HEK293 (cell line): ENCODE data around the gene FAM171A2.

ENCODE experiments used
- CTCF ChIA-PET: fragments of 350-600 bp; formaldehyde crosslinking; extraction: SDS; loops from one replicate; lab custom pipeline; 2021; ENCODE audit warnings: antibody characterized with exemption; lab: Yijun Ruan, JAX
- POLR2A ChIA-PET: fragments of 300-600 bp; formaldehyde crosslinking; extraction: SDS; loops from one replicate; lab custom pipeline; 2020; ENCODE audit warnings: antibody characterized with exemption, inconsistent platforms; lab: Yijun Ruan, JAX
- H3K27ac ChIP-seq: fragments of 200-500 bp; sonication (Bioruptor generic); 2 replicates; pipeline ENCODE4 v1.5.1; 2014; ENCODE audit warnings: low read depth, low read length, control low read depth, inconsistent platforms; ENCODE audit errors: extremely low read depth
- H3K36me3 ChIP-seq, 2 experiments: fragments of 200-500 bp in 1 of 2; sonication (Bioruptor generic) in 1 of 2; 1 replicate in 1 of 2; 2 replicates in 1 of 2; pipeline ENCODE4 v1.5.1; 2014 to 2017; ENCODE audit warnings: inconsistent platforms in 2 of 2, low read length in 2 of 2; ENCODE audit not compliant: control insufficient read depth in 2 of 2, insufficient read depth in 1 of 2
- H3K4me1 ChIP-seq: fragments of 200-500 bp; sonication (Bioruptor generic); 2 replicates; pipeline ENCODE4 v1.5.1; 2014; ENCODE audit warnings: mild to moderate bottlenecking, low read length, inconsistent platforms; ENCODE audit not compliant: control insufficient read depth, insufficient read depth
- H3K4me3 ChIP-seq: 2 replicates; pipeline ENCODE4 v1.5.1; 2011; ENCODE audit warnings: low read depth, mild to moderate bottlenecking, control low read depth, low read length, moderate library complexity
- H3K9me3 ChIP-seq: fragments of 200-500 bp; sonication (Bioruptor generic); 2 replicates; pipeline ENCODE4 v1.5.1; 2014; ENCODE audit warnings: low read depth, low read length, inconsistent platforms; ENCODE audit not compliant: control insufficient read depth, insufficient read depth
- GFI1B ChIP-seq: fragments of 450-650 bp; formaldehyde crosslinking; IDR thresholded peaks from 2 replicates; pipeline ENCODE4 v1.5.1; 2016; ENCODE audit warnings: missing biosample characterization, missing genetic modification characterization
- HIC1 ChIP-seq: fragments of 450-650 bp; formaldehyde crosslinking; IDR thresholded peaks from 2 replicates; pipeline ENCODE4 v1.5.1; 2016; ENCODE audit warnings: missing biosample characterization, missing genetic modification characterization
- HOXC10 ChIP-seq: sonication (generic); formaldehyde crosslinking; IDR thresholded peaks from 2 replicates; pipeline ENCODE4 v1.8.1; 2023; ENCODE audit warnings: mild to moderate bottlenecking, missing genetic modification reagents
- MZF1 ChIP-seq: fragments of 450-650 bp; formaldehyde crosslinking; IDR thresholded peaks from 2 replicates; pipeline ENCODE4 v1.5.1; 2017; ENCODE audit warnings: missing biosample characterization, missing genetic modification characterization, borderline replicate concordance
- PATZ1 ChIP-seq: fragments of 450-650 bp; formaldehyde crosslinking; IDR thresholded peaks from 2 replicates; pipeline ENCODE4 v1.5.1; 2016; ENCODE audit warnings: missing biosample characterization, missing genetic modification characterization
- SCRT2 ChIP-seq: fragments of 450-650 bp; formaldehyde crosslinking; IDR thresholded peaks from 2 replicates; pipeline ENCODE4 v1.5.1; 2016; ENCODE audit warnings: missing biosample characterization, missing genetic modification characterization
- ZFP3 ChIP-seq: fragments of 450-650 bp; formaldehyde crosslinking; IDR thresholded peaks from 2 replicates; pipeline ENCODE4 v1.5.1; 2016; ENCODE audit warnings: low read depth, missing biosample characterization, missing genetic modification characterization
- ZFP41 ChIP-seq: fragments of 450-650 bp; formaldehyde crosslinking; IDR thresholded peaks from 2 replicates; pipeline ENCODE4 v1.5.1; 2016; ENCODE audit warnings: missing biosample characterization, missing genetic modification characterization, borderline replicate concordance
- ZNF114 ChIP-seq: fragments of 450-650 bp; formaldehyde crosslinking; IDR thresholded peaks from 2 replicates; pipeline ENCODE4 v1.5.0; 2017; ENCODE audit warnings: missing biosample characterization, missing genetic modification characterization
- ZNF157 ChIP-seq: fragments of 450-650 bp; formaldehyde crosslinking; IDR thresholded peaks from 2 replicates; pipeline ENCODE4 v1.5.1; 2016; ENCODE audit warnings: missing biosample characterization, missing genetic modification characterization
- ZNF596 ChIP-seq: fragments of 450-650 bp; IDR thresholded peaks from 2 replicates; pipeline ENCODE4 v1.5.0; 2018; ENCODE audit warnings: missing biosample characterization, mild to moderate bottlenecking, missing genetic modification characterization, moderate library complexity
- ZNF776 ChIP-seq: fragments of 450-650 bp; formaldehyde crosslinking; IDR thresholded peaks from 2 replicates; pipeline ENCODE4 v1.5.0; 2017; ENCODE audit warnings: missing biosample characterization, missing genetic modification characterization, borderline replicate concordance
- ZNF785 ChIP-seq: fragments of 450-650 bp; formaldehyde crosslinking; IDR thresholded peaks from 2 replicates; pipeline ENCODE4 v1.5.1; 2016; ENCODE audit warnings: missing biosample characterization, missing genetic modification characterization
- ZNF792 ChIP-seq: fragments of 450-650 bp; formaldehyde crosslinking; IDR thresholded peaks from 2 replicates; pipeline ENCODE4 v1.5.1; 2016; ENCODE audit warnings: missing biosample characterization, missing genetic modification characterization
- ZSCAN30 ChIP-seq: fragments of 450-650 bp; IDR thresholded peaks from 2 replicates; pipeline ENCODE4 v1.5.1; 2018; ENCODE audit warnings: missing biosample characterization, mild to moderate bottlenecking, missing genetic modification characterization, moderate library complexity
- TF ChIP-seq, protein P1 (sequence below): fragments of 450-650 bp; formaldehyde crosslinking; IDR thresholded peaks from 2 replicates; pipeline ENCODE4 v1.5.1; 2016; ENCODE audit warnings: missing biosample characterization, missing genetic modification characterization
- TF ChIP-seq, protein P2 (sequence below): fragments of 450-650 bp; formaldehyde crosslinking; IDR thresholded peaks from 2 replicates; pipeline ENCODE4 v1.5.1; 2016; ENCODE audit warnings: missing biosample characterization, missing genetic modification characterization
- TF ChIP-seq, protein P3 (sequence below): fragments of 450-650 bp; formaldehyde crosslinking; IDR thresholded peaks from 2 replicates; pipeline ENCODE4 v1.5.1; 2016; ENCODE audit warnings: missing biosample characterization, missing genetic modification characterization

Gene FAM171A2

DNA sequence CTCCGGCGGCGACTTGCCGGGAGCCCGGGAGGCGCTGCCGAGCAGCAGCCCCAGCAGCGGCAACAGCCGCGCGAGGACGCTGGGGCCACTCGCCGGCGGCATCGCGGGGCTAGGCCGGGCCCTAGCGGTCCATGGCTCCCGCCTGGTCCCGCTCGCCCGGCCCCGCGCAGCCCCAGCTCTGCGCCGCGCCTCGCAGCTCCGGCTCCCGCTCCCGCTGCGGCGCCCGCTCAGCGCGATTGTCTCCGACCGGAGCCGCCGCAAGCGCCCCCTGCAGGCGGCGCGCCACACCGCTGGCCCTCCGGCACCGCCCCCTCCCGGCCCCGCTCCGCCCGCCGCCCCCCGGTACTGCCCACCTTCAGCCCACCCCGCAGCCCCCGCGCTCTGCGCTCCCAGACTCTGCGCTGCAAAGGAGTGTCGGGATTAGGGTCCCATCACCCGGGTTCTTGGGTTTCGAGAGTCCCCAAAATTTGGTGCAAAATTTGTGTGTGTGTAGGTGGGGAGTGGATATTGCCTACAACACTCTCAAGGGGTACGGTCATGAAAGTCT, at the start of gene FAM171A2 (continued):
- no peak for TF ChIP-seq HIC1 (tag by site-specific recombination)
- no peak for TF ChIP-seq SCRT2
- no peak for TF ChIP-seq ZNF157
- peak; percentile 37; the same call in 1 of the 2 replicates for TF ChIP-seq PATZ1 (tag by site-specific recombination)
- TF ChIP-seq ZNF792 (tag by site-specific recombination) = no peak
- peak; percentile 39; the same call in 1 of the 2 replicates for TF ChIP-seq ZSCAN30 (tag by site-specific recombination)
- TF ChIP-seq ZNF596 (tag by site-specific recombination) = 0 out of 2 replicates have a peak, but pooled peaks have one; percentile 14
- no peak for TF ChIP-seq MZF1
- no peak for TF ChIP-seq GFI1B (tag by site-specific recombination)

DNA sequence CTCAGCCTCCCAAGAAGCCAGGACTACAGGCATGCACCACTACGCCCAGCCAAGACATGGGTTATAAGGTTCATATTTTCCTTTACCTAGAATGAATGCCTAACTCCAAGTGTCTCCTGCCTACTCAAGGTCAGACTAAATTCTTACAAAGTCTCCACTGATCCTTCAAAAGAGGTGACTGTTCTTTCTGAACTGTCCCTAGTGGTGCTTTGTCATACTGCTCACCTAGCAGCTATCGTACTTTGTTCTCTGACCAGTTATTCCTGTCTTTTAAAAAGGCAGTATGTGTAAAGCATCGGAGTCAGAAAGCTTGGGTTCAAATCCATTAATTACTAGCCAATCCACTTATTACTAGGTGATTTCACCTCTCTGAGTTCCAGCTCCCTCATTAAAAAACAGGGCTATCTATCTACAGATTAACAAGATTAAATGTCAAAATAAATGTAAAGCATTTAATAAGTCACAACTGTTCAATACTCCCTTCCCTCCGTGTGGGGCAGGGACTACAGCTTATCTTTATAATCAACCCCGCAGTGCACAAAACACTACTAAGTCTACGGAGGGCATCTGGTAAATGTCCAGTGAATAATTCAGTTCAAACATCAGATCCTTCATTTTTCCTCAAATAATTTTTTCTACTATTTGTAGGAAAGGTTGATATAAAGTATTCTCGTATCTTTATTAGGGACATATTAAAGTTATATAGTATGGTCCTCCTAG, 45.8 kb upstream of the FAM171A2 start:
- Histone ChIP-seq H3K4me3 (no peak overlapping the region), H3K4me1 (no peaks in the 10 kb centered on the region), H3K36me3 (peaks cover 15 to 25% of the 10 kb centered on the region in 2 experiments), H3K27ac (no peak overlapping the region), H3K9me3 (no peaks in the 10 kb centered on the region)
- TF ChIP-seq MZF1 = no peak
- TF ChIP-seq, protein P1, sequence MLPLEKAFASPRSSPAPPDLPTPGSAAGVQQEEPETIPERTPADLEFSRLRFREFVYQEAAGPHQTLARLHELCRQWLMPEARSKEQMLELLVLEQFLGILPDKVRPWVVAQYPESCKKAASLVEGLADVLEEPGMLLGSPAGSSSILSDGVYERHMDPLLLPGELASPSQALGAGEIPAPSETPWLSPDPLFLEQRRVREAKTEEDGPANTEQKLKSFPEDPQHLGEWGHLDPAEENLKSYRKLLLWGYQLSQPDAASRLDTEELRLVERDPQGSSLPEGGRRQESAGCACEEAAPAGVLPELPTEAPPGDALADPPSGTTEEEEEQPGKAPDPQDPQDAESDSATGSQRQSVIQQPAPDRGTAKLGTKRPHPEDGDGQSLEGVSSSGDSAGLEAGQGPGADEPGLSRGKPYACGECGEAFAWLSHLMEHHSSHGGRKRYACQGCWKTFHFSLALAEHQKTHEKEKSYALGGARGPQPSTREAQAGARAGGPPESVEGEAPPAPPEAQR (tag by site-specific recombination) = no peak
- TF ChIP-seq, protein P2, sequence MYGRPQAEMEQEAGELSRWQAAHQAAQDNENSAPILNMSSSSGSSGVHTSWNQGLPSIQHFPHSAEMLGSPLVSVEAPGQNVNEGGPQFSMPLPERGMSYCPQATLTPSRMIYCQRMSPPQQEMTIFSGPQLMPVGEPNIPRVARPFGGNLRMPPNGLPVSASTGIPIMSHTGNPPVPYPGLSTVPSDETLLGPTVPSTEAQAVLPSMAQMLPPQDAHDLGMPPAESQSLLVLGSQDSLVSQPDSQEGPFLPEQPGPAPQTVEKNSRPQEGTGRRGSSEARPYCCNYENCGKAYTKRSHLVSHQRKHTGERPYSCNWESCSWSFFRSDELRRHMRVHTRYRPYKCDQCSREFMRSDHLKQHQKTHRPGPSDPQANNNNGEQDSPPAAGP (tag by site-specific recombination) = no peak
- TF ChIP-seq ZFP3 (tag by site-specific recombination) = no peak
- TF ChIP-seq ZFP41 (tag by site-specific recombination) = no peak
- no peak for TF ChIP-seq ZNF114 (tag by site-specific recombination)
- no peak for TF ChIP-seq HOXC10
- TF ChIP-seq, protein P3, sequence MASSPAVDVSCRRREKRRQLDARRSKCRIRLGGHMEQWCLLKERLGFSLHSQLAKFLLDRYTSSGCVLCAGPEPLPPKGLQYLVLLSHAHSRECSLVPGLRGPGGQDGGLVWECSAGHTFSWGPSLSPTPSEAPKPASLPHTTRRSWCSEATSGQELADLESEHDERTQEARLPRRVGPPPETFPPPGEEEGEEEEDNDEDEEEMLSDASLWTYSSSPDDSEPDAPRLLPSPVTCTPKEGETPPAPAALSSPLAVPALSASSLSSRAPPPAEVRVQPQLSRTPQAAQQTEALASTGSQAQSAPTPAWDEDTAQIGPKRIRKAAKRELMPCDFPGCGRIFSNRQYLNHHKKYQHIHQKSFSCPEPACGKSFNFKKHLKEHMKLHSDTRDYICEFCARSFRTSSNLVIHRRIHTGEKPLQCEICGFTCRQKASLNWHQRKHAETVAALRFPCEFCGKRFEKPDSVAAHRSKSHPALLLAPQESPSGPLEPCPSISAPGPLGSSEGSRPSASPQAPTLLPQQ = no peak
- no peak for TF ChIP-seq ZNF785
- no peak for TF ChIP-seq ZNF776 (tag by site-specific recombination)
- ChIA-PET POLR2A (no interaction called here), CTCF (interaction anchor here (0.6 to 1.9 kb wide), 4 partner anchors 10 to 114 kb away, joined by 4 to 10 read pairs (median 6); no protein-coding TSS in a partner anchor)
